Islet precursor cell (in vitro differentiated cells): ENCODE measurements around the gene WDR47.
"Not testable (repeated sequence)": the region's sequence is repeated elsewhere in the genome, so short reads cannot be mapped to it uniquely, and the experiment has no call there.

ENCODE experiments used
- DNase-seq: peaks from one replicate; pipeline ENCODE4 v3.0.0-alpha.2; 2018

The WDR47 gene

GRCh38 chr1:108961752-108962486 lies 80.0 kb downstream of the WDR47 start:
- DNase-seq: no peak

GRCh38 chr1:108961198-108961597 lies 80.7 kb downstream of the WDR47 start:
- DNase-seq: no peak

GRCh38 chr1:108960719-108961118 lies 81.2 kb downstream of the WDR47 start:
- no peak for DNase-seq

- no peak for DNase-seq
These were observed 84.0 kb downstream of the WDR47 start for GRCh38 chr1:108957888-108958287.

- no peak for DNase-seq
These were observed 86.0 kb downstream of the WDR47 start for GRCh38 chr1:108955881-108956280.

- DNase-seq: no peak
These were observed 86.8 kb downstream of the WDR47 start for GRCh38 chr1:108955111-108955510.

- DNase-seq: no peak
These were observed 88.5 kb downstream of the WDR47 start for GRCh38 chr1:108953452-108953851.

- DNase-seq: no peak
These were observed 90.7 kb downstream of the WDR47 start for GRCh38 chr1:108951242-108951641.

GRCh38 chr1:108949044-108949443 lies 92.9 kb downstream of the WDR47 start:
- DNase-seq: no peak

GRCh38 chr1:108947871-108948525 lies 93.9 kb downstream of the WDR47 start:
- DNase-seq: no peak

GRCh38 chr1:108936170-108936569 lies 105.7 kb downstream of the WDR47 start:
- no peak for DNase-seq

- DNase-seq: no peak
These were observed 108.0 kb downstream of the WDR47 start for GRCh38 chr1:108933944-108934343.

GRCh38 chr1:108927565-108927964 lies 114.3 kb downstream of the WDR47 start:
- DNase-seq: not testable (repeated sequence)

- no peak for DNase-seq
These were observed 116.0 kb downstream of the WDR47 start for GRCh38 chr1:108925920-108926319.
